Keratinocyte (primary cell): ENCODE results near the gene ACBD6. TPM values are rescaled to one million over a fixed set of nuclear protein-coding genes. Genes with fewer than 3 reads are reported as not detected.

Experiments
- DNase-seq: peaks from one replicate; pipeline ENCODE4 v3.0.0-alpha.2; 2011; ENCODE audit warnings: low read depth, missing footprints, low spot score
- FAIRE-seq: peaks from 2 replicates; lab custom pipeline; 2011; peaks lifted over from hg19 to GRCh38; lab: Jason Lieb, UNC
- H2AFZ ChIP-seq: 2 replicates; pipeline ENCODE4 v1.6.0; 2012; ENCODE audit warnings: low read length, control low read depth, inconsistent platforms; ENCODE audit not compliant: control insufficient read depth
- H3K27ac ChIP-seq: 2 replicates; pipeline ENCODE4 v1.5.1; 2011; ENCODE audit warnings: low read length; ENCODE audit not compliant: control insufficient read depth, insufficient read depth
- H3K27me3 ChIP-seq: 3 replicates; pipeline ENCODE4 v1.6.0; 2011; ENCODE audit warnings: low read length; ENCODE audit not compliant: control insufficient read depth, insufficient read depth; ENCODE audit errors: extremely low read depth
- H3K36me3 ChIP-seq, 2 experiments: 2 replicates in 1 of 2; 3 replicates in 1 of 2; pipeline ENCODE4 v1.5.1; 2011; ENCODE audit warnings: low read length in 2 of 2, mild to moderate bottlenecking in 1 of 2; ENCODE audit not compliant: control insufficient read depth in 2 of 2, insufficient read depth in 2 of 2; ENCODE audit errors: extremely low read depth in 1 of 2
- H3K4me1 ChIP-seq: 3 replicates; pipeline ENCODE4 v1.5.1; 2011; ENCODE audit warnings: low read length; ENCODE audit not compliant: control insufficient read depth, insufficient read depth; ENCODE audit errors: extremely low read depth
- H3K4me2 ChIP-seq: 3 replicates; pipeline ENCODE4 v1.6.0; 2011; ENCODE audit warnings: low read depth, low read length; ENCODE audit not compliant: control insufficient read depth, insufficient read depth; ENCODE audit errors: extremely low read depth
- H3K4me3 ChIP-seq, 3 experiments: fragments of 200-600 bp in 1 of 3; sonication (generic) in 1 of 3; 2 replicates in 2 of 3; 3 replicates in 1 of 3; pipeline ENCODE4 v1.5.1; 2011 to 2016; ENCODE audit warnings: low read length in 3 of 3, mild to moderate bottlenecking in 3 of 3, control low read depth in 2 of 3, inconsistent platforms in 1 of 3, low read depth in 1 of 3, mixed read lengths in 1 of 3, mixed run types in 1 of 3, moderate library complexity in 1 of 3; ENCODE audit not compliant: control insufficient read depth in 2 of 3, insufficient read depth in 2 of 3; ENCODE audit errors: extremely low read depth in 1 of 3
- H3K79me2 ChIP-seq: 2 replicates; pipeline ENCODE4 v1.6.0; 2012; ENCODE audit warnings: low read length; ENCODE audit not compliant: control insufficient read depth, insufficient read depth
- H3K9ac ChIP-seq: 3 replicates; pipeline ENCODE4 v1.6.0; 2011; ENCODE audit warnings: low read length; ENCODE audit not compliant: control insufficient read depth, insufficient read depth; ENCODE audit errors: extremely low read depth
- H3K9me1 ChIP-seq: 3 replicates; pipeline ENCODE4 v1.6.0; 2011; ENCODE audit warnings: low read length; ENCODE audit not compliant: control insufficient read depth, insufficient read depth; ENCODE audit errors: extremely low read depth
- H3K9me3 ChIP-seq: 2 replicates; pipeline ENCODE4 v1.5.1; 2012; ENCODE audit warnings: low read depth, low read length; ENCODE audit not compliant: control insufficient read depth
- H4K20me1 ChIP-seq: 3 replicates; pipeline ENCODE4 v1.6.0; 2011; ENCODE audit warnings: low read length; ENCODE audit not compliant: control insufficient read depth, insufficient read depth; ENCODE audit errors: extremely low read depth
- CTCF ChIP-seq, 3 experiments: IDR thresholded peaks in 1 of 3; conservative IDR thresholded peaks in 1 of 3; optimal IDR thresholded peaks in 1 of 3; 2 replicates in 2 of 3; 3 replicates in 1 of 3; pipeline versions ENCODE3 to v1.5.1; 2011; ENCODE audit warnings: low read length in 3 of 3, mild to moderate bottlenecking in 3 of 3, moderate library complexity in 2 of 3, control low read depth in 1 of 3, inconsistent platforms in 1 of 3; ENCODE audit not compliant: insufficient read depth in 2 of 3; ENCODE audit errors: extremely low read depth in 1 of 3
- EZH2 ChIP-seq: IDR thresholded peaks from one replicate; pipeline ENCODE4 v1.6.1; 2012; ENCODE audit warnings: inconsistent platforms, mild to moderate bottlenecking, low read length, moderate library complexity
- dilution Hi-C: fragments of 300-500 bp; cut with MboI; formaldehyde crosslinking; loops from one replicate; pipeline ENCODE4 v1.7.0; 2020; ENCODE audit warnings: low sequenced_read_pairs; ENCODE audit not compliant: extremely low pct_ligation_motif_present
- polyA plus RNA-seq, 5 experiments: library from polyadenylated mRNA; depleted of rRNA in 3 of 5; stranded (reverse) in 3 of 5; stranded (forward) in 1 of 5; unstranded in 1 of 5; fragments of >200 nt; gene quantifications; 1 replicate in 1 of 5; 2 replicates in 3 of 5; 3 replicates in 1 of 5; pipeline versions ENCODE4 v1.2.1 to v1.2.3, GENCODE V29; 2011 to 2012; ENCODE audit warnings: missing spikeins in 2 of 5, low read depth in 1 of 5, low replicate concordance in 1 of 5

ACBD6 gene
- polyA plus RNA-seq, 1 donor (not counting 4 experiments of a cell fraction or from before 2014, with no cell fraction given) = 47.5 TPM

- no peaks in the 10 kb centered on the region for H3K36me3 ChIP-seq
- no peak overlapping the region for H2AFZ ChIP-seq
- H3K79me2 ChIP-seq = peaks cover 40% of the 10 kb centered on the region
- H3K4me3 ChIP-seq = no peak overlapping the region
- H3K27ac ChIP-seq = no peak overlapping the region
- peaks cover 7% of the 10 kb centered on the region for H3K9me3 ChIP-seq
- no peak overlapping the region for H3K4me2 ChIP-seq
- H4K20me1 ChIP-seq = no peaks in the 10 kb centered on the region
- H3K9ac ChIP-seq = no peak overlapping the region
- FAIRE-seq = no peak
- H3K27me3 ChIP-seq = no peaks in the 10 kb centered on the region
- no peaks in the 10 kb centered on the region for H3K4me1 ChIP-seq
- dilution Hi-C loops = no loop called here
- no peaks in the 10 kb centered on the region for H3K9me1 ChIP-seq
- TF ChIP-seq CTCF (optimal IDR thresholded peaks at IDR 0.05 in 1 of 3, IDR thresholded peaks at IDR 0.05 in 1 of 3, conservative IDR thresholded peaks at IDR 0.05 in 1 of 3; ENCODE audit: extremely low read depth in 1 of 3, insufficient read depth in 2 of 3, low read length in 3 of 3) (no peak), EZH2 (no peak)
- no peak for DNase-seq
Observed at GRCh38 chr1:180384286-180385005, 117.9 kb downstream of the ACBD6 start.

- no peak overlapping the region for H3K9ac ChIP-seq
- H3K9me3 ChIP-seq = peaks cover 7% of the 10 kb centered on the region
- H3K4me3 ChIP-seq = no peak overlapping the region
- H2AFZ ChIP-seq = no peak overlapping the region
- no peaks in the 10 kb centered on the region for H3K36me3 ChIP-seq
- H3K4me1 ChIP-seq = no peaks in the 10 kb centered on the region
- no peaks in the 10 kb centered on the region for H3K27me3 ChIP-seq
- TF ChIP-seq CTCF (optimal IDR thresholded peaks at IDR 0.05 in 1 of 3, IDR thresholded peaks at IDR 0.05 in 1 of 3, conservative IDR thresholded peaks at IDR 0.05 in 1 of 3; ENCODE audit: extremely low read depth in 1 of 3, insufficient read depth in 2 of 3, low read length in 3 of 3) (no peak), EZH2 (no peak)
- dilution Hi-C loops = no loop called here
- no peak overlapping the region for H3K4me2 ChIP-seq
- H4K20me1 ChIP-seq = no peaks in the 10 kb centered on the region
- peaks cover 53% of the 10 kb centered on the region for H3K79me2 ChIP-seq
- no peaks in the 10 kb centered on the region for H3K9me1 ChIP-seq
- FAIRE-seq (no peak), DNase-seq (no peak)
- no peak overlapping the region for H3K27ac ChIP-seq
Observed at GRCh38 chr1:180382326-180383115, 119.9 kb downstream of the ACBD6 start.
